Measurements from ENCODE around the gene OR2Z1. TPM values are rescaled to one million over a fixed set of nuclear protein-coding genes. Genes with fewer than 3 reads are reported as not detected.

The OR2Z1 gene
- total and polyA plus RNA-seq, 8 donors: not detected

Small RNA genes lying within 50 kb of the gene (small RNA-seq; reads per million reads assigned to genes)
- gene AC012616.1: 0 reads per million in 4 donors

Other genes starting within 250 kb of the OR2Z1 start
- 1 to 10 TPM in 1 of 5 donors, under 1 TPM in 1, not detected in 3; 0.37 to 1.2 TPM for gene PRAM1, start 219.0 kb upstream of the OR2Z1 start, total RNA-seq
- 1 to 10 TPM in 1 of 3 donors, under 1 TPM in 1, not detected in 1; 0.81 to 1.4 TPM for gene PRAM1, start 219.0 kb upstream of the OR2Z1 start, polyA plus RNA-seq
- gene ZNF414, start 207.5 kb upstream of the OR2Z1 start, total RNA-seq: 10 to 100 TPM in 3 of 5 donors, 1 to 10 TPM in 2; 1.8 to 28.4 (median 16.5) TPM
- gene ZNF414, start 207.5 kb upstream of the OR2Z1 start, polyA plus RNA-seq: 10 to 100 TPM; 19.9 to 32.7 (median 26.9) TPM
- 10 to 100 TPM; 10.5 to 54.8 (median 41.6) TPM for gene MYO1F, start 144.2 kb upstream of the OR2Z1 start, total RNA-seq
- 1 to 10 TPM; 3.0 to 5.5 (median 4.4) TPM for gene MYO1F, start 144.2 kb upstream of the OR2Z1 start, polyA plus RNA-seq
- gene ADAMTS10, start 110.9 kb upstream of the OR2Z1 start, total RNA-seq: 10 to 100 TPM in 3 of 5 donors, 1 to 10 TPM in 2; 2.3 to 28.5 (median 12.8) TPM
- 1 to 10 TPM; 1.9 to 6.6 (median 5.7) TPM for gene ADAMTS10, start 110.9 kb upstream of the OR2Z1 start, polyA plus RNA-seq
- gene NFILZ, start 91.0 kb upstream of the OR2Z1 start, total RNA-seq: not detected
- not detected for gene NFILZ, start 91.0 kb upstream of the OR2Z1 start, polyA plus RNA-seq
- not detected for gene ACTL9, start 22.8 kb upstream of the OR2Z1 start, total RNA-seq
- gene ACTL9, start 22.8 kb upstream of the OR2Z1 start, polyA plus RNA-seq: not detected
- gene ZNF558, start 110.7 kb downstream of the OR2Z1 start, total RNA-seq: 10 to 100 TPM; 20.4 to 63.1 (median 30.3) TPM
- gene ZNF558, start 110.7 kb downstream of the OR2Z1 start, polyA plus RNA-seq: 10 to 100 TPM in 1 of 3 donors, 1 to 10 TPM in 2; 6.0 to 16.9 (median 7.8) TPM
- gene MBD3L1, start 110.7 kb downstream of the OR2Z1 start, total RNA-seq: not detected
- not detected for gene MBD3L1, start 110.7 kb downstream of the OR2Z1 start, polyA plus RNA-seq

All from stomach (tissue), 8 donors.